GM10266 (cell line): ENCODE results near the gene TOR4A.
"Not testable (repeated sequence)": the region's sequence is repeated elsewhere in the genome, so short reads cannot be mapped to it uniquely, and the experiment has no call there.

Experiments
- DNase-seq: peaks from one replicate; pipeline ENCODE4 v3.0.0; 2012; ENCODE audit errors: extremely low spot score
- CTCF ChIP-seq: IDR thresholded peaks from 2 replicates; pipeline ENCODE4 v1.5.1; 2012; ENCODE audit warnings: mild to moderate bottlenecking, low read depth; ENCODE audit not compliant: control insufficient read depth, insufficient read depth; ENCODE audit errors: missing control alignments

TOR4A gene

DNA sequence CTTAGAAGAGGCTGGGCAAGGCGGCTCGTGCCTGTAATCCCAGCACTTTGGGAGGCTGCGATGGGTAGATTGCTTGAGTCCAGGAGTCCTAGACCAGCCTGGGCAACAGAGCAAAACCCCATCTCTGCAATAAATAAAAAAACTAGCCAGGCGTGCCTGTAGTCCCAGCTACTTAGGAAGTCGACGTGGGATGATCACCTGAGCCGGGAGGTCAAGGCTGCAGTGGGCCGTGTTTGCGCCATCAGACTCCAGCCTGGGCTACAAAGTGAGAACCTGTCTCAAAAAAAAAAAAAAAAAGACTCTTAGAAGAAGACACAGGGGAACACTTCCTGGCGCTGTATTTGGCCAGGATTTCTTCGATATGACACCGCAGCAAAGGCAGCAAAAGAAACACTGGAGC, 48.3 kb downstream of the TOR4A start:
- no peak for DNase-seq
- TF ChIP-seq CTCF, result no peak

DNA sequence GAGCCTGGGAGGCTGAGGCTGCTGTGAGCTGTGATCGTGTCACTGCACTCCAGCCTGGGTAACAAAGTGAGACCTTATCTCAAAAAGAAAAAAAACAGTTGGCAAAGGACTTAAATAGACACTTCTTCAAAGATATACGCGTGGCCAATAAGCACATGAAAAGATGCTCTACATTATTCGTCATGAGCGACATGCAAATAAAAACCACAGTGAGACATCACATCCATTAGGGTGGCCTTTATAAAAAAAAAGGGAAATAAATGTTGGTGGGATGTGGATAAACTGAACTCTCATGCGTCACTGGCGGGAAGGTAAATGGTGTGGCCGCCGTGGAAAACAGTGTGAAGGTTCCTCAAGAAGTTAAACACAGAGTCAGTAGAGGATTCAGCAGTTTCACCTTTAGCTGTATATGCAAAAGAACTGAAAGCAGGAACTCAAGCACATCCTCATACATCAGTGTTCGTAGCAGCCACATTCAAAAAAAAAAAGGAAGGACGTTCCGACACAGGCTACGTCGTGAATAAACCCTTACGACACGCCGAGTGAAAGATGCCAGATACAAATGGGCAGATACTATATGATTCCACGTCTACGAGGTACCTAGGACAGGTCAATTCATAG, 49.0 kb downstream of the TOR4A start:
- DNase-seq, result no peak
- TF ChIP-seq CTCF, result no peak

DNA sequence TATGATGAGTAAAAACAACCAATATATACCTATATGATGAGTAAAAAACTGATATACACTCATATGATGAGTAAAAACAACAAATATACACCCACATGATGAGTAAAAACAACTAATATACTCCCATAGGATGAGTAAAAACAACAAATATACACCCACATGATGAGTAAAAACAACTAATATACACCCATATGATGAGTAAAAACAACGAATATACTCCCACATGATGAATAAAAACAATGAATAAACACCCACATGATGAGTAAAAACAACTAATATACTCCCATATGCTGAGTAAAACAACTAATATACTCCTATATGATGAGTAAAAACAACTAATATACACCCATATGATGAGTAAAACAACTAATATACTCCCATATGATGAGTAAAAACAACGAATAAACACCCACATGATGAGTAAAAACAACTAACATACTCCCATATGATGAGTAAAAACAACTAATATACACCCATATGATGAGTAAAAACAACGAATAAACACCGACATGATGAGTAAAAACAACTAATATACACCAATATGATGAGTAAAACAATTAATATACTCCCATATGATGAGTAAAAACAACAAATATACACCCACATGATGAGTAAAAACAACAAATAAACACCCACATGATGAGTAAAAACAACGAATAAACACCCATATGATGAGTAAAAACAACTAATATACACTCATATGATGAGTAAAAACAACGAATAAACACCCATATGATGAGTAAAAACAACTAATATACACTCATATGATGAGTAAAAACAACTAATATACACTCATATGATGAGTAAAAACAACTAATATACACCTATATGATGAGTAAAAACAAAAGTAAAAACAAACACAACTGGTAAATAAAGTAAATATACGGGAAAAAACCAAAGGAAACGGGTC, 50.4 kb downstream of the TOR4A start:
- not testable (repeated sequence) for DNase-seq

DNA sequence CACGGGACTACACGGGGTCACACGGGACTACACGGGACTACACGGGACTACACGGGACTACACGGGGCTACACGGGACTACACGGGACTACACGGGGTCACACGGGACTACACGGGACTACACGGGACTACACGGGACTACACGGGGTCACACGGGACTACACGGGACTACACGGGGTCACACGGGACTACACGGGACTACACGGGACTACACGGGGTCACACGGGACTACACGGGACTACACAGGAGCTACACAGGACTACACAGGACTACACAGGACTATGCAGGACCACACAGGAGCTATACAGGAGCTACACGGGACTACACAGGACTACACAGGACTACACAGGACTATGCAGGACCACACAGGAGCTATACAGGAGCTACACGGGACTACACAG, 52.1 kb downstream of the TOR4A start:
- DNase-seq, result not testable (repeated sequence)

DNA sequence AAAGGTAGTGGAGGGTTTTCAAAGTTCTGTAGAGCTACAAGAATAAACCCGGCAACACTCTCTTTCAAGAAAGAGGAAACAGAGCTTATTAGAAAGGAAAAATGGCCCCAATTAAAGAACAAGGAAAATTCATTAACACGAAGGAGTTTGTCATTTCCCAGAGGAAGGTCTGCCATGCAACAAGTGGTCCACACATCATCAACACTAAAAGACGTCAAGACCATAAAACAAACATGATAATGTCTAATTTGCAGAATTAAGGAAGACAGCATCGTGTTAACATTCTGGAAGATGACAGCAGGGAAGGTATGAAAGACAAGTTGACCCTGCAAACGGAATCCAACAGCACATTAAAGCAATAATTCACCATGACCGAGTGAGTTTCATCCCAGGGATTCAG, 53.2 kb downstream of the TOR4A start:
- TF ChIP-seq CTCF, result no peak
- no peak for DNase-seq

- DNase-seq, result no peak
- no peak for TF ChIP-seq CTCF
Observed at GRCh38 chr9:137331929-137332328, 54.4 kb downstream of the TOR4A start.
